IMR-90 (cell line): ENCODE data around the gene ZEB2. TPM values are rescaled to one million over a fixed set of nuclear protein-coding genes. Genes with fewer than 3 reads are reported as not detected.

Source experiments
- ATAC-seq: fragments of 200-7000 bp; cut with Tn5 transposase; 2 replicates; pipeline ENCODE4 v1.9.1; 2020; ENCODE audit warnings: low read depth, mild to moderate bottlenecking, moderate library complexity
- BruUV-seq: library from RNA; stranded (reverse); fragments of 400-500 nt; replicated peaks from 2 replicates; lab custom pipeline; 2021; lab: Mats Ljungman, UMichigan
- CTCF ChIA-PET: fragments of 300-600 bp; formaldehyde crosslinking; extraction: SDS; loops from one replicate; lab custom pipeline; 2021; ENCODE audit warnings: antibody characterized with exemption; lab: Yijun Ruan, JAX
- POLR2A ChIA-PET: fragments of 300-600 bp; sonication (Branson Sonifier 250); formaldehyde crosslinking; loops from one replicate; lab custom pipeline; 2022; ENCODE audit warnings: antibody characterized with exemption; ENCODE audit not compliant: unreplicated experiment; lab: Charles Lee
- DNase-seq: peaks from one replicate; pipeline ENCODE4 v3.0.0; 2013
- H2AFZ ChIP-seq: replicated peaks from 2 replicates; pipeline ENCODE3; 2013; ENCODE audit warnings: low read length, mild to moderate bottlenecking; ENCODE audit not compliant: poor library complexity
- H2AK5ac ChIP-seq: 2 replicates; pipeline ENCODE4 v1.6.1; 2013; ENCODE audit warnings: low read depth, low read length, inconsistent platforms
- H2AK9ac ChIP-seq: replicated peaks from 2 replicates; pipeline ENCODE3; 2013; ENCODE audit warnings: mild to moderate bottlenecking, low read depth, low read length, moderate library complexity; ENCODE audit not compliant: poor library complexity
- H2BK120ac ChIP-seq: 2 replicates; pipeline ENCODE4 v1.6.1; 2013; ENCODE audit warnings: low read depth, low read length, inconsistent platforms
- H2BK15ac ChIP-seq: 3 replicates; pipeline ENCODE4 v1.6.1; 2013; ENCODE audit warnings: low read depth, low read length, inconsistent platforms
- H2BK20ac ChIP-seq: 2 replicates; pipeline ENCODE4 v1.6.1; 2013; ENCODE audit warnings: low read depth, mild to moderate bottlenecking, inconsistent platforms, low read length, moderate library complexity
- H2BK5ac ChIP-seq: 2 replicates; pipeline ENCODE4 v1.6.1; 2013; ENCODE audit warnings: mild to moderate bottlenecking, low read depth, low read length, inconsistent platforms; ENCODE audit not compliant: poor library complexity, severe bottlenecking
- H3K14ac ChIP-seq: replicated peaks from 2 replicates; pipeline ENCODE4 v1.6.1; 2013; ENCODE audit warnings: low read depth, low read length, inconsistent platforms
- H3K18ac ChIP-seq: 2 replicates; pipeline ENCODE4 v1.6.1; 2013; ENCODE audit warnings: low read depth, low read length, control low read depth
- H3K23ac ChIP-seq: 2 replicates; pipeline ENCODE4 v1.6.1; 2013; ENCODE audit warnings: low read depth, low read length, inconsistent platforms
- H3K27ac ChIP-seq: 2 replicates; pipeline ENCODE4 v1.5.1; 2013; ENCODE audit warnings: mild to moderate bottlenecking, control low read depth, low read length; ENCODE audit not compliant: insufficient read depth
- H3K27me3 ChIP-seq: 2 replicates; pipeline ENCODE4 v1.6.1; 2013; ENCODE audit warnings: low read length; ENCODE audit not compliant: control insufficient read depth, insufficient read depth
- H3K36me3 ChIP-seq: 2 replicates; pipeline ENCODE4 v1.6.1; 2013; ENCODE audit warnings: low read length, mixed read lengths; ENCODE audit not compliant: control insufficient read depth, insufficient read depth
- H3K4ac ChIP-seq: 2 replicates; pipeline ENCODE4 v1.6.1; 2013; ENCODE audit warnings: low read depth, low read length, inconsistent platforms
- H3K4me1 ChIP-seq: 2 replicates; pipeline ENCODE4 v1.6.1; 2013; ENCODE audit warnings: low read length, mixed read lengths; ENCODE audit not compliant: control insufficient read depth, insufficient read depth
- H3K4me2 ChIP-seq: 2 replicates; pipeline ENCODE4 v1.6.1; 2013; ENCODE audit warnings: low read depth, mild to moderate bottlenecking, control low read depth, low read length, moderate library complexity
- H3K4me3 ChIP-seq: 2 replicates; pipeline ENCODE4 v1.5.1; 2013; ENCODE audit warnings: low read depth, mild to moderate bottlenecking, control low read depth, low read length, moderate library complexity; ENCODE audit not compliant: insufficient read depth
- H3K56ac ChIP-seq: 2 replicates; pipeline ENCODE4 v1.6.1; 2013; ENCODE audit warnings: low read length, inconsistent platforms; ENCODE audit not compliant: insufficient read depth; ENCODE audit errors: extremely low read depth
- H3K79me1 ChIP-seq, 2 experiments: 2 replicates each; pipeline ENCODE4 v1.6.1; 2013; ENCODE audit warnings: low read length in 2 of 2, inconsistent platforms in 1 of 2, low read depth in 1 of 2
- H3K9ac ChIP-seq: 2 replicates; pipeline ENCODE4 v1.6.1; 2013; ENCODE audit warnings: low read depth, low read length, control low read depth
- H3K9me1 ChIP-seq: 2 replicates; pipeline ENCODE4 v1.6.1; 2013; ENCODE audit warnings: low read length, inconsistent platforms; ENCODE audit not compliant: insufficient read depth
- H3K9me3 ChIP-seq: 2 replicates; pipeline ENCODE4 v1.6.1; 2013; ENCODE audit warnings: low read length; ENCODE audit not compliant: control insufficient read depth, insufficient read depth
- H4K20me1 ChIP-seq: 2 replicates; pipeline ENCODE4 v1.6.1; 2013; ENCODE audit warnings: low read length, inconsistent platforms; ENCODE audit not compliant: insufficient read depth
- H4K5ac ChIP-seq: 2 replicates; pipeline ENCODE4 v1.6.1; 2013; ENCODE audit warnings: mild to moderate bottlenecking, low read depth, low read length, control low read depth
- H4K8ac ChIP-seq, 2 experiments: 2 replicates each; pipeline ENCODE4 v1.6.1; 2013; ENCODE audit warnings: low read depth in 2 of 2, low read length in 2 of 2, control low read depth in 1 of 2, inconsistent platforms in 1 of 2
- H4K91ac ChIP-seq: 2 replicates; pipeline ENCODE4 v1.6.1; 2013; ENCODE audit warnings: low read depth, low read length, inconsistent platforms; ENCODE audit not compliant: insufficient read depth
- BHLHE40 ChIP-seq: fragments of 150-350 bp; IDR thresholded peaks from 2 replicates; pipeline ENCODE4 v1.6.1; 2016; ENCODE audit warnings: mild to moderate bottlenecking, low read depth, low read length
- CEBPB ChIP-seq: IDR thresholded peaks from 2 replicates; pipeline ENCODE4 v1.6.1; 2012; ENCODE audit warnings: low read depth, low read length, improper control_type of control experiment
- CHD1 ChIP-seq: IDR thresholded peaks from 2 replicates; pipeline ENCODE4 v1.6.1; 2012; ENCODE audit warnings: low read depth, low read length, improper control_type of control experiment
- FOS ChIP-seq: fragments of 150-350 bp; IDR thresholded peaks from 2 replicates; pipeline ENCODE4 v1.6.1; 2016; ENCODE audit warnings: low read depth, low read length
- MAFK ChIP-seq: IDR thresholded peaks from 2 replicates; pipeline ENCODE4 v1.6.1; 2012; ENCODE audit warnings: low read depth, low read length, improper control_type of control experiment
- MAZ ChIP-seq: IDR thresholded peaks from 2 replicates; pipeline ENCODE4 v1.6.1; 2012; ENCODE audit warnings: low read depth, mild to moderate bottlenecking, low read length, improper control_type of control experiment, moderate library complexity, borderline replicate concordance
- MXI1 ChIP-seq: IDR thresholded peaks from 2 replicates; pipeline ENCODE4 v1.6.1; 2012; ENCODE audit warnings: low read depth, mild to moderate bottlenecking, low read length, moderate library complexity, borderline replicate concordance
- NFE2L2 ChIP-seq: fragments of 150-350 bp; IDR thresholded peaks from 2 replicates; pipeline ENCODE4 v1.6.1; 2016; ENCODE audit warnings: low read depth, mild to moderate bottlenecking, low read length
- POLR2A ChIP-seq: IDR thresholded peaks from 2 replicates; pipeline ENCODE4 v1.6.1; 2012; ENCODE audit warnings: mild to moderate bottlenecking, low read depth, low read length
- RAD21 ChIP-seq: IDR thresholded peaks from 2 replicates; pipeline ENCODE4 v1.6.1; 2012; ENCODE audit warnings: low read length, improper control_type of control experiment
- RCOR1 ChIP-seq: IDR thresholded peaks from 2 replicates; pipeline ENCODE4 v1.6.1; 2012; ENCODE audit warnings: mild to moderate bottlenecking, low read length, improper control_type of control experiment; ENCODE audit not compliant: insufficient replicate concordance
- RFX5 ChIP-seq: IDR thresholded peaks from 2 replicates; pipeline ENCODE4 v1.8.0; 2012; ENCODE audit warnings: low read depth, mild to moderate bottlenecking, low read length, moderate library complexity
- SMC3 ChIP-seq: fragments of 150-350 bp; IDR thresholded peaks from 2 replicates; pipeline ENCODE4 v1.6.1; 2016; ENCODE audit warnings: low read depth, mild to moderate bottlenecking, antibody characterized with exemption, low read length, moderate library complexity
- WGBS, 2 experiments: methylation state at CpG; one replicate each; pipeline versions ENCODE4 v1.1.5 to v1.1.7; 2013; ENCODE audit warnings: missing lambda C conversion rate in 2 of 2; ENCODE audit not compliant: insufficient read length in 1 of 2; ENCODE audit errors: extremely low coverage in 2 of 2; 5-methylcytosine and 5-hydroxymethylcytosine counted together
- dilution Hi-C: fragments of 300-500 bp; cut with HindIII; formaldehyde crosslinking; loops from one replicate; pipeline ENCODE4 v1.14.3; 2018; ENCODE audit warnings: low sequenced_read_pairs; ENCODE audit not compliant: unreplicated experiment
- in situ Hi-C: fragments of 300-500 bp; cut with MboI; formaldehyde crosslinking; loops from 3 replicates; pipeline ENCODE4 v1.14.3; 2019; ENCODE audit warnings: low sequenced_read_pairs, inconsistent platforms, mixed read lengths
- intact Hi-C: fragments of 100-400 bp; cut with micrococcal nuclease; formaldehyde crosslinking; loops from 2 replicates; pipeline ENCODE4 v1.10.0; 2022
- polyA plus RNA-seq, 3 experiments: library from polyadenylated mRNA; depleted of rRNA; stranded (reverse); fragments of >200 nt; gene quantifications; 2 replicates each; pipeline ENCODE4 v1.2.3, GENCODE V29; 2012; ENCODE audit warnings: low replicate concordance in 1 of 3
- total RNA-seq: library from RNA; depleted of rRNA; stranded (reverse); fragments of >200 nt; gene quantifications from 2 replicates; pipeline ENCODE4 v1.2.3, GENCODE V29; 2012
- TF ChIP-seq, protein P1 (sequence below): conservative IDR thresholded peaks from 2 replicates; pipeline ENCODE4 v1.5.1; 2012; ENCODE audit warnings: mild to moderate bottlenecking, low read depth, low read length, improper control_type of control experiment
- TF ChIP-seq, protein P2 (sequence below): fragments of 150-350 bp; IDR thresholded peaks from 2 replicates; pipeline ENCODE4 v1.6.1; 2016; ENCODE audit warnings: low read depth, mild to moderate bottlenecking, low read length, moderate library complexity, borderline replicate concordance

ZEB2 gene
- total and polyA plus RNA-seq, 2 of the 4 experiments (the other 2 are of a cell fraction): 22.4 to 50.9 TPM

DNA sequence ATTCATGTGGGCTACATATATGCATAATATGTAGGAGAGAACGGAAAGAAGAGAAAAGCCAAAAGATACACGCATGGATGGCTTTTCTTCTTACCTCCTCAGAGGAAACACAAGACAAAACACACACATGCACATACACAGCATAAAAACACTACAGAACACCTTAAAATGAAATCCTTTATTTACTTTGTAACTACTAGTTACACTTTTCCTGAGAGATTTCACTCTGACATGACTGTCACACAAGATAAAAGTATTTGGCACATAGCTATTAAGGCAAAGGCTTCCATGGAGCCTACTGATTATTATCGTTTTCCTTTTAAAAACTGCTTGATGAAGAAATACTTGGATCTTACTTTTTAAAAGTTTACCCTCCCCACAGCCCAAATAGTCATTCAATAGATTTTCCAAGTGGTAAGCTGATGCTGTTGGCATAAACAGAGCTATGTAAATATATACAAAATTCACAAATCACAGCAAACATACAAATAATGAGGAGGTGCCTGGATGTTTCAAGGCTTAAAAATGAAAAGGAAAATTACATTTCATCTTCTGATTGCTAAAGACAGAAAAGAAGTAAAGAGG lies 8.6 kb downstream of the ZEB2 start:
- no TSS peak for BruUV-seq
- Histone ChIP-seq H2BK20ac (no peak overlapping the region), H3K27ac (peak overlapping the region; percentile 60; the same call in 1 of the 2 replicates), H2BK15ac (no peak overlapping the region), H2AK9ac (no peak overlapping the region), H3K18ac (peak overlapping the region; percentile 10; the same call in 1 of the 2 replicates), H2BK5ac (peak overlapping the region; percentile 2), H3K4me3 (peak overlapping the region; percentile 9; the same call in 1 of the 2 replicates), H4K5ac (no peak overlapping the region), H2BK120ac (no peak overlapping the region), H3K23ac (peak overlapping the region; percentile 9; the same call in 1 of the 2 replicates), H3K9me3 (no peaks in the 10 kb centered on the region), H2AK5ac (no peak overlapping the region), H3K79me1 (peaks cover 19 to 65% of the 10 kb centered on the region in 2 experiments), H3K4me1 (peaks cover 30% of the 10 kb centered on the region), H3K9me1 (no peaks in the 10 kb centered on the region), H3K4me2 (peak overlapping the region; percentile 84), H3K36me3 (no peaks in the 10 kb centered on the region; the same call in 1 of the 2 replicates), H3K9ac (peak overlapping the region; percentile 64; the same call in 1 of the 2 replicates), H4K91ac (no peak overlapping the region), H3K14ac (no peak overlapping the region), H3K4ac (no peak overlapping the region; the same call in 1 of the 2 replicates), H3K27me3 (no peaks in the 10 kb centered on the region), H4K20me1 (peaks cover 19% of the 10 kb centered on the region; the same call in 1 of the 2 replicates), H3K56ac (no peak overlapping the region), H2AFZ (no peak overlapping the region), H4K8ac (no peak overlapping the region; a peak in 1 of 4 replicates)
- dilution Hi-C loops: no loop called here
- ChIA-PET POLR2A (interaction anchor here (0.6 kb wide), 2 partner anchors 28 to 97 kb away, joined by 4 to 7 read pairs; no protein-coding TSS in a partner anchor), CTCF (no interaction called here)
- DNase-seq (no peak), ATAC-seq (no peak)
- intact Hi-C loops: loop anchor here (2.0 to 10.0 kb wide), 8 partner anchors 109 to 707 kb away; a partner anchor contains a TSS
- WGBS, 2 experiments: no CpG with 5 or more reads among the region's 3 CpGs
- in situ Hi-C loops: loop anchor here (10.0 to 25.0 kb wide), 3 partner anchors 177 to 1801 kb away; a partner anchor contains a TSS
- TF ChIP-seq CEBPB: no peak
- TF ChIP-seq CHD1: no peak
- TF ChIP-seq BHLHE40: no peak
- TF ChIP-seq MXI1: no peak
- TF ChIP-seq, protein P1, sequence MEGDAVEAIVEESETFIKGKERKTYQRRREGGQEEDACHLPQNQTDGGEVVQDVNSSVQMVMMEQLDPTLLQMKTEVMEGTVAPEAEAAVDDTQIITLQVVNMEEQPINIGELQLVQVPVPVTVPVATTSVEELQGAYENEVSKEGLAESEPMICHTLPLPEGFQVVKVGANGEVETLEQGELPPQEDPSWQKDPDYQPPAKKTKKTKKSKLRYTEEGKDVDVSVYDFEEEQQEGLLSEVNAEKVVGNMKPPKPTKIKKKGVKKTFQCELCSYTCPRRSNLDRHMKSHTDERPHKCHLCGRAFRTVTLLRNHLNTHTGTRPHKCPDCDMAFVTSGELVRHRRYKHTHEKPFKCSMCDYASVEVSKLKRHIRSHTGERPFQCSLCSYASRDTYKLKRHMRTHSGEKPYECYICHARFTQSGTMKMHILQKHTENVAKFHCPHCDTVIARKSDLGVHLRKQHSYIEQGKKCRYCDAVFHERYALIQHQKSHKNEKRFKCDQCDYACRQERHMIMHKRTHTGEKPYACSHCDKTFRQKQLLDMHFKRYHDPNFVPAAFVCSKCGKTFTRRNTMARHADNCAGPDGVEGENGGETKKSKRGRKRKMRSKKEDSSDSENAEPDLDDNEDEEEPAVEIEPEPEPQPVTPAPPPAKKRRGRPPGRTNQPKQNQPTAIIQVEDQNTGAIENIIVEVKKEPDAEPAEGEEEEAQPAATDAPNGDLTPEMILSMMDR: no peak
- TF ChIP-seq, protein P2, sequence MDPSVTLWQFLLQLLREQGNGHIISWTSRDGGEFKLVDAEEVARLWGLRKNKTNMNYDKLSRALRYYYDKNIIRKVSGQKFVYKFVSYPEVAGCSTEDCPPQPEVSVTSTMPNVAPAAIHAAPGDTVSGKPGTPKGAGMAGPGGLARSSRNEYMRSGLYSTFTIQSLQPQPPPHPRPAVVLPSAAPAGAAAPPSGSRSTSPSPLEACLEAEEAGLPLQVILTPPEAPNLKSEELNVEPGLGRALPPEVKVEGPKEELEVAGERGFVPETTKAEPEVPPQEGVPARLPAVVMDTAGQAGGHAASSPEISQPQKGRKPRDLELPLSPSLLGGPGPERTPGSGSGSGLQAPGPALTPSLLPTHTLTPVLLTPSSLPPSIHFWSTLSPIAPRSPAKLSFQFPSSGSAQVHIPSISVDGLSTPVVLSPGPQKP: no peak
- no peak for TF ChIP-seq SMC3
- TF ChIP-seq RAD21: no peak
- TF ChIP-seq RCOR1: no peak
- TF ChIP-seq RFX5: no peak
- TF ChIP-seq NFE2L2: no peak
- TF ChIP-seq MAZ: no peak
- TF ChIP-seq MAFK: no peak
- TF ChIP-seq POLR2A: no peak
- no peak for TF ChIP-seq FOS
